Amygdala (tissue), 56 donors: ENCODE results near the gene PAEP.

Source experiments
- DNase-seq, 56 donors: peaks; one replicate each; lab custom pipeline; 2025; lab: John Stamatoyannopoulos, UW

PAEP gene

GRCh38 chr9:135611875-135612209 is 50.3 kb downstream of the PAEP start:
- no peak for DNase-seq

- DNase-seq: no peak
Observed at GRCh38 chr9:135612437-135612836, 50.9 kb downstream of the PAEP start.

- no peak for DNase-seq
Observed at GRCh38 chr9:135612981-135613910, 51.7 kb downstream of the PAEP start.

GRCh38 chr9:135613946-135614805 is 52.6 kb downstream of the PAEP start:
- DNase-seq: peak in 1 of 56 donors; percentile 14

- DNase-seq: no peak
Observed at GRCh38 chr9:135614821-135615665, 53.5 kb downstream of the PAEP start.

GRCh38 chr9:135615666-135616618 is 54.4 kb downstream of the PAEP start:
- DNase-seq: no peak
